Activated CD4-positive, alpha-beta T cell treated with anti-CD3 and anti-CD28 coated beads for 48 hours (primary cell): ENCODE measurements around the gene ZBTB22.
"Not testable (repeated sequence)": the region's sequence is repeated elsewhere in the genome, so short reads cannot be mapped to it uniquely, and the experiment has no call there.

Experiments used
- DNase-seq: peaks from one replicate; pipeline ENCODE4 v3.0.0-alpha.2; 2020

The ZBTB22 gene

DNA sequence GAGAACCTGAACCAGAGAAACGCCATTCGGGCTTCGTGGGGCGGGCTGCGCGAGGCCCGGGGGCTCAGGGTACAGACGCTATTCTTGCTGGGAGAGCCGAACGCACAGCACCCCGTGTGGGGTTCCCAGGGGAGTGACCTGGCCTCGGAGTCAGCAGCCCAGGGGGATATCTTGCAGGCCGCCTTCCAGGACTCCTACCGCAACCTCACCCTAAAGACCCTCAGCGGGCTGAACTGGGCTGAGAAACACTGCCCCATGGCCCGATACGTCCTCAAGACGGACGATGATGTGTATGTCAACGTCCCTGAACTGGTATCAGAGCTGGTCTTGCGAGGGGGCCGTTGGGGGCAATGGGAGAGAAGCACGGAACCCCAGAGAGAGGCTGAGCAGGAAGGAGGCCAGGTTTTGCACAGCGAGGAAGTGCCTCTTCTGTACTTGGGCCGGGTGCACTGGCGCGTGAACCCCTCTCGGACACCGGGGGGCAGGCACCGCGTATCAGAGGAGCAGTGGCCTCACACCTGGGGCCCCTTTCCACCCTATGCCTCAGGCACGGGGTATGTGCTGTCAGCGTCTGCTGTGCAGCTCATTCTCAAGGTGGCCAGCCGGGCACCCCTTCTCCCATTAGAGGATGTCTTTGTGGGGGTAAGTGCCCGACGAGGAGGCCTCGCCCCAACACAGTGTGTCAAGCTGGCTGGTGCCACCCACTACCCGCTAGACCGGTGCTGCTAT is 39.7 kb downstream of the ZBTB22 start:
- DNase-seq, result peak; percentile 55

DNA sequence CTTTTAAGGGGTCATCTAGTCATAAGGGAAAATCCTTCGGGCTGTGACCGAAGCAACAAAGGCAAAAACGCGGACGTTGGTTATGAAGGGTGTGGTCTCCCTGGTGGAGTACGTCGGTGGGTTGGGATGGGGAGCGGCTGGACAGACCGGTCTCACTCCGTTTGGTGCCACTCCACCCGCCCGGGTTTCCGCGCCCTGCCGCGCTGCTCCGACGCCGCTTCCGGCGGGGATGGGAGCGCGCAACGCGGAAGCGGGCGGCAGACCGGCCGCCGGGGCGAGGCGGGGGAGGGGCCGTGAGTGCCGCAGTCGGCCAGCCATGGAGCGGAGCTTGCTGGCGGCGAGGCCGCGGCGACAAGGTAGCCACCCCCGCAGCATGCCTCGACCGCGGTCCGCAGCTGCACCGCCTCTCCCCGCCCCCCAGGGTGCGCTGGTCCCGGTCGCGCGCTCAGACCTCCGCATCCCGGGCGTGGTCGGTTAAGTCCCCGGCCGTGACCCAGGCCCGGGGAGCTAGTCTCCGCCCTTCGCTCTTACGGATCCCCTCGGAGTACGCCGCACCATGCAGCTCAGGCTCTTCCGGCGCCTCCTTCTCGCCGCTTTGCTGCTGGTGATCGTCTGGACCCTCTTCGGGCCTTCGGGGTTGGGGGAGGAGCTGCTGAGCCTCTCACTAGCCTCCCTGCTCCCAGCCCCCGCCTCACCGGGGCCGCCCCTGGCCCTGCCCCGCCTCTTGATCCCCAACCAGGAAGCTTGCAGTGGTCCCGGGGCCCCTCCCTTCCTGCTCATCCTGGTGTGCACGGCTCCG is 40.5 kb downstream of the ZBTB22 start, which contains the start of gene B3GALT4:
Gene B3GALT4 (plus strand): TSS at position 260 of the 799 bp plus-strand sequence. CDS start 297 bp downstream, at position 557.
- peak; percentile 86 for DNase-seq

DNA sequence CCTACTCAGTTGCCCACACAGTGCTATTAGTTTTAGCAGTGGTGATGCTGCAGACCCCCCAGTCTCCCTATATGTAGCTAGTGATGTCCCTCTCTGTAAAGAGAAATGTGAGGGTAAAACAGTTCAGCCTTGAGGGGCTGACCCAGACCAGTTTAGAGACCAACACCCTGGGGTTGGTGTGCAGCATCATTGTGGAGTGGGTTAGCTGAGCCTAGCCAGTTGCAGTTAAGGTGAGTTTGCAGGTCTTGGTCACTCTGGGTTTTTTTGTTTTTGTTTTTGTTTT is 41.0 kb downstream of the ZBTB22 start:
- no peak for DNase-seq

DNA sequence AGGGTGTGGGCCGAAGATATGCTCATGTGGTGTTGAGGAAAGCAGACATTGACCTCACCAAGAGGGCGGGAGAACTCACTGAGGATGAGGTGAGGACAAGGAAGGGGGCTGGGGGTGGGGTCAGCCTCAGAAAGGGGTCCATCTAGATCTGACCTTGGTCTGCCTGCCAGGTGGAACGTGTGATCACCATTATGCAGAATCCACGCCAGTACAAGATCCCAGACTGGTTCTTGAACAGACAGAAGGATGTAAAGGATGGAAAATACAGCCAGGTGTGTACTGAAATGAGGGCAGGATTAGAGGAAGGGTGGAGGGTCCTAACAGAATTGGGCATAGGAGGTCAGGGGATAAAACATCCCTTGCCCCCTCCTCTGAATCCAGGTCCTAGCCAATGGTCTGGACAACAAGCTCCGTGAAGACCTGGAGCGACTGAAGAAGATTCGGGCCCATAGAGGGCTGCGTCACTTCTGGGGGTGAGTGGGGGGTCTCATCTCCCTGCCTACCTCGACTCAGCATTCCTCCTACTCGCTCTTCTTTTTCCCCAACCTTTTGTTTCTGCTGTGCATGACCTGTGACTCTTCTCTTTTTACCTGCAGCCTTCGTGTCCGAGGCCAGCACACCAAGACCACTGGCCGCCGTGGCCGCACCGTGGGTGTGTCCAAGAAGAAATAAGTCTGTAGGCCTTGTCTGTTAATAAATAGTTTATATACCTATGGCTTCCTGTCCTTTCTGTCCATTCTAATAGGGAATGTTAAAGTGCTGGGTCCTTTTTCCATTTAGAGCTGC is 41.6 kb downstream of the ZBTB22 start:
- not testable (repeated sequence) for DNase-seq

DNA sequence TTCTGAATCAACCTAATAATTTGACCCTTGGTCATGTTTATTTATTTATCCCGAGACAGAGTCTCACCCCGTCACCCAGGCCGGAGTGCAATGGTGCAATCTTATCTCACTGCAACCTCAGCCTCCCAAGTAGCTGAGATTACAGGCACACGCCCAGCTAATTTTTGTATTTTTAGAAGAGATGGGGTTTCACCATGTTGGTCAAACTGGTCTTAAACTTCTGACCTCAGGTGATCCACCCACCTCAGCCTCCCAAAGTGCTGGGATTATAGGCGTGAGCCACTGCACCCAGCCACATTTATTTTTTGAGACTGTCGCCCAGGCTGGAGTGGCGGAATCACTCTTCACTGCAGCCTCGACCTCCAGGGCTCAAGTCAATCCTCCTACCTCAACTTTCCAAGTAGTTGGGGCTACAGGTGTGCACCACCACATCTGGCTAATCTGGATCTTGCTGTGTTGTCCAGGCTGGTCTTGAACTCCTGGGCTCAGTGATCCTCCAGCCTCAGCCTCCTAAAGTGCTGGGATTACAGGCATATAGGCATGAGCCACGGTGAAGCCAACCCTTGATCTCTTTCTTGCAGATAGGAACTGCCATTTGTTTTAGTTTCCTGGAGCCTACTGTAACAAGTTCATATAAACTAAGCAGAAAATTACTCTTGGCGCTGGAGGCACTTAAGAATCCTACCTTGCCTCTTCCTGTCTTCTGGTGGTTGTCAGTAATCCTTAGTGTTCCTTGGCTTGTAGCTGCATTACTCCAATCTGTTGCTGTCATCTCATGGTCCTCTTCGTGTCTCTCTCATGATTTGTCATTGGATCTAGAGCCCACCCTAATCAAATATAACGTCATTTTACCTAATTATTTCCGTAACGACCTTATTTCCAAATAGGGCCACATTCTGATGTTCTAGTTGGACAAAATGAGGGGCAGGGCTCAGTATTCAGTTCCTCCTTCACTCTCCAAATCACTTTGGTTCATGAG is 43.3 kb downstream of the ZBTB22 start:
- no peak for DNase-seq

DNA sequence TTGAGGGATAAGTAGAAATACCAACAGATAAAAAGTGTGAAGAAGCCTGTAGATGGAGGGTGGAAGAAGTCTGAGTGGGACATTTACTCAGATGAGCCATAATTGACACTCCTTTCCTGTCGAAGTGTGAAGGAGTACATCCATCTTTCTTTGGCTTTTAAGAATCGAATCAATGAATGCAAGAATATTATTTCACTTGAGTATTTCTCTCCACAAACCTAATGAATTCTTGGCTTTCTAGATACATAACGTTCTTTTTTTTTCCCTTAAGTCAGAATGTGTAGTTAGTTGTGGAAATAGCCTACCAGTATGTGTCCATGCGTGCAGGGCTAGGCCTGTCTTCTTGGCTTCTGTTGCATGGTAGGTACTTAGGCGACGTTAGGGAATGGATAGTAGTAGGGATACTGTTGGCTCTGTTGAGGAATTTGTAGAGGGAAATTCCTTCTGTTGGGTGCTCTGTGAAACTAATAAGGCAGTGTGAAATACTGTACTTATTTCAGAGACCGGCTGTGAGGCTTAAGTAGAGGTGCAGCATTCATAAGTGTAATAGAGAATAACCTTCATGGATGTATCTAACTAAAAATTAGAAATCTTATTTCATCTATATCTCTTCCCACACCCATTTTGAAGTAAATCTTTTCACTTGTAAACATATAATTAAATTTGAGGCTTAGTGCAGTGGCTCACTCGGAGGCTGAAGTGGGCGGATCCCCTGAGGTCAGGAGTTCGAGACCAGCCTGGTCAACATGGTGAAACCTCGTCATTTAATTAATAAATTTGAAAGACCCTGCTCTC is 44.2 kb downstream of the ZBTB22 start:
- DNase-seq, result no peak

DNA sequence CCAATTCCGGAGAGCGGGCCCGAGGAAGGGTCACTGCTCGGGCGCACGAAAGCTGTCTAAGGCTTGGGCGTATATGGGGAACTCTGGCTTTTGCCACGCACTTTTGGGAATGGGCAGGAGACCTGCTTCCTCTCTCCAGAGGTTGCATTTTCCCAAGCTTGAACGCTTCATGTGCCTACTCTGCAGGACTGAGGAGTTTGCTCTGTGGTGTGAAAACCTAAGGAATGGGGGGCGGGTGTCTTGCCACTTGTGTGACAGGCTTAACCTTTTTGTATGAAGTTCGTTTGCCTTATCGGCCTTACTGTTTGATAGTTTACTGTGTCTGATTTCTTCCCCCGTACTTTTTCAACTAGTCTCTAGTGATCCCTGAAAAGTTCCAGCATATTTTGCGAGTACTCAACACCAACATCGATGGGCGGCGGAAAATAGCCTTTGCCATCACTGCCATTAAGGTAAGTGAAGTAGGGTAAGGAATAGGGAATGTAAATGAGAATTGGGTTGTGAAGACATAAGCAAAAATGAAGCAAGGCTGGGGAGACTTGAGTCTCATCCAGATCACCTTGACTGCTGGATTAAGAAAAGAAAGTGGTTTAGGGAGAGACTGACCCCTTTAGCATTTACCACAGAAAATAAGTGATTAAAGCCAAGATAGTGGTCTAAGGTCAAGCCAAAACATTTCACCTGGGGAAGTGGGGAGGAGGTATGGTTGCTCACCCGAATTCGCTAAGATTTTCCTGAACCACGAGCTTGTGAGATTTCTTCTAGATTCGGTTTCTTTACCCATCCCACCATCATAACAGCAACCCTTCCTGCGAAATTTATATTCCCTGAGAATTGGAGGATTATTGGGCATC is 45.0 kb downstream of the ZBTB22 start:
- no peak for DNase-seq

DNA sequence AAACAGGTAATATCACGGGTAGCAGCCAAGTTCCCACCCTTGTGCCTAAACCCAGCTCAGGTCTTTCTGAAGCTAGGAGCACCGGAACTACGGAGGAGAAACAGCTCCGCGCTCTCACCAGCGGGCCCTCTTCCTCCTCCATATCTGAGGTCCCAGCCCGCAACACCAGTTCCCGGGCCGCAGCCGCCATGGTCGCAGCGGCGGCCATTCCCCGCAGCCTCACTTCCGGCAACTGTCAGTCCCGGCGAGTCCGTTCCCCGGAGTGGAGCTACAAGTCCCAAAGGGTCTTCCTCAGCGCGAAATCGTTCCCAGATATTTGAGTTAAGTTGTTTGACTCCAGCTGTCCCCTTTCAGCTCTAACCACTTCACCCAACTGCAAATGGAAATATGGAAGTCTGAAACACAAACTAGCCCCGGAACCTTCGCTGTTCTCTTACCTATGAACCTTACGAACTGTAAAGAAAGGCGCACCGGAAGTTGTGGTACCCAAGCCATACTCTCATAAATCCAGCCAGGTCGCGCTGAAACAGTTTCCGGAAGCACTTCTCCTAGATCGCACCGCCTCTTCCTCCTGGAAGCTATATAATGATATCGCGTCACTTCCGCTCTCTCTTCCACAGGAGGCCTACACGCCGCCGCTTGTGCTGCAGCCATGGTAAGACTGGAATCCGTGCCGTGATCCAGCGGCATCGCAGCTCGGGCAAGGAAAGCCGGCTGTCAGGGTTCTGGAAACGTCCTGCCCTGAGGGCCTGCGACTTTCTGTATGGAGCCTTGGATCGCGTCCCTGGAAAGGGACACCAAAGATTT is 45.9 kb downstream of the ZBTB22 start, which contains the start of the genes RPS18 and VPS52:
Gene RPS18 (plus strand): TSS at position 608 of the 807 bp plus-strand sequence. CDS start 45 bp downstream, at position 653.
Gene VPS52 (minus strand): TSS at position 409 of the 807 bp plus-strand sequence. CDS start 201 bp downstream, at position 208.
- peak; percentile 93 for DNase-seq

DNA sequence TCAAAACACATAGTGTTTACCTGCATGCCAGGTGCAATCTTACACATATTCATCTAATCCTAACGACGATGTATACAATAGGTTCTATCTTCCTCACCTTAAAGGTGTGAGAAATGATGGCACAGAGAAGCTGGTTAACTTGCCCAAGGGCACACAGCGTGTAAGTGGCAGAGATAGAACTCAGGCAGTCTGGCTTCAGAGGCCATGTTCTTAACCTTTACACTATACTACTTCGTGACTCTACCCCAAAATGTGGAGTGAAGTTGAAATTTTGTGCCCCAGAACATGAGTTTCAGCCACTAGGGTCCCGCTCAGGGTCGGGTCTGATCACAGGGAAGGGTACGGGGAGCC is 46.5 kb downstream of the ZBTB22 start:
- DNase-seq, result no peak
